Measurements from ENCODE around the gene SNX32.
"Not testable (repeated sequence)": the region's sequence is repeated elsewhere in the genome, so short reads cannot be mapped to it uniquely, and the experiment has no call there.

Gene SNX32

GRCh38 chr11:65832231-65832630 is 1.5 kb upstream of the SNX32 start:
- not testable (repeated sequence) for DNase-seq

- DNase-seq: no peak
These were observed 439 bp downstream of the SNX32 start for GRCh38 chr11:65834202-65834601.

GRCh38 chr11:65842144-65842543 is 8.4 kb downstream of the SNX32 start:
- no peak for DNase-seq

GRCh38 chr11:65843811-65844210 is 10.0 kb downstream of the SNX32 start:
- no peak for DNase-seq

GRCh38 chr11:65844231-65844872 is 10.6 kb downstream of the SNX32 start:
- no peak for DNase-seq

- no peak for DNase-seq
These were observed 14.0 kb downstream of the SNX32 start for GRCh38 chr11:65847746-65848145.

GRCh38 chr11:65848693-65849092 is 14.9 kb downstream of the SNX32 start:
- not testable (repeated sequence) for DNase-seq

GRCh38 chr11:65849366-65849765 is 15.6 kb downstream of the SNX32 start:
- no peak for DNase-seq

- DNase-seq: no peak
These were observed 16.0 kb downstream of the SNX32 start for GRCh38 chr11:65849771-65850216.

GRCh38 chr11:65850217-65851082 is 16.7 kb downstream of the SNX32 start:
- DNase-seq: no peak

GRCh38 chr11:65851083-65851579 is 17.4 kb downstream of the SNX32 start:
- no peak for DNase-seq

- no peak for DNase-seq
These were observed 18.2 kb downstream of the SNX32 start for GRCh38 chr11:65851811-65852507.

- no peak for DNase-seq
These were observed 18.9 kb downstream of the SNX32 start for GRCh38 chr11:65852508-65853245.

- no peak for DNase-seq
These were observed 19.6 kb downstream of the SNX32 start for GRCh38 chr11:65853246-65853979.

GRCh38 chr11:65854161-65854592 is 20.4 kb downstream of the SNX32 start:
- no peak for DNase-seq

GRCh38 chr11:65854852-65855837 is 21.4 kb downstream of the SNX32 start:
- no peak for DNase-seq

- DNase-seq: no peak
These were observed 22.2 kb downstream of the SNX32 start for GRCh38 chr11:65855927-65856363.

- DNase-seq: no peak
These were observed 23.1 kb downstream of the SNX32 start for GRCh38 chr11:65856689-65857499.

GRCh38 chr11:65857500-65857852 is 23.7 kb downstream of the SNX32 start:
- no peak for DNase-seq

Measured in NCI-H1694 treated with DMSO at 0.1 percent for 48 hours (cell line).